IMR-90 (cell line): ENCODE results near the gene HES7.

Source experiments
- BHLHE40 ChIP-seq: fragments of 150-350 bp; IDR thresholded peaks from 2 replicates; pipeline ENCODE4 v1.6.1; 2016; ENCODE audit warnings: mild to moderate bottlenecking, low read depth, low read length
- CEBPB ChIP-seq: IDR thresholded peaks from 2 replicates; pipeline ENCODE4 v1.6.1; 2012; ENCODE audit warnings: low read depth, low read length, improper control_type of control experiment
- CHD1 ChIP-seq: IDR thresholded peaks from 2 replicates; pipeline ENCODE4 v1.6.1; 2012; ENCODE audit warnings: low read depth, low read length, improper control_type of control experiment
- CTCF ChIP-seq: conservative IDR thresholded peaks from 2 replicates; pipeline ENCODE4 v1.5.1; 2012; ENCODE audit warnings: mild to moderate bottlenecking, low read depth, low read length, improper control_type of control experiment
- FOS ChIP-seq: fragments of 150-350 bp; IDR thresholded peaks from 2 replicates; pipeline ENCODE4 v1.6.1; 2016; ENCODE audit warnings: low read depth, low read length
- MAFK ChIP-seq: IDR thresholded peaks from 2 replicates; pipeline ENCODE4 v1.6.1; 2012; ENCODE audit warnings: low read depth, low read length, improper control_type of control experiment
- MAZ ChIP-seq: IDR thresholded peaks from 2 replicates; pipeline ENCODE4 v1.6.1; 2012; ENCODE audit warnings: low read depth, mild to moderate bottlenecking, low read length, improper control_type of control experiment, moderate library complexity, borderline replicate concordance
- MXI1 ChIP-seq: IDR thresholded peaks from 2 replicates; pipeline ENCODE4 v1.6.1; 2012; ENCODE audit warnings: low read depth, mild to moderate bottlenecking, low read length, moderate library complexity, borderline replicate concordance
- POLR2A ChIP-seq: IDR thresholded peaks from 2 replicates; pipeline ENCODE4 v1.6.1; 2012; ENCODE audit warnings: mild to moderate bottlenecking, low read depth, low read length
- RAD21 ChIP-seq: IDR thresholded peaks from 2 replicates; pipeline ENCODE4 v1.6.1; 2012; ENCODE audit warnings: low read length, improper control_type of control experiment
- RFX5 ChIP-seq: IDR thresholded peaks from 2 replicates; pipeline ENCODE4 v1.8.0; 2012; ENCODE audit warnings: low read depth, mild to moderate bottlenecking, low read length, moderate library complexity
- SMC3 ChIP-seq: fragments of 150-350 bp; IDR thresholded peaks from 2 replicates; pipeline ENCODE4 v1.6.1; 2016; ENCODE audit warnings: low read depth, mild to moderate bottlenecking, antibody characterized with exemption, low read length, moderate library complexity
- USF2 ChIP-seq: fragments of 150-350 bp; IDR thresholded peaks from 2 replicates; pipeline ENCODE4 v1.6.1; 2017; ENCODE audit warnings: mild to moderate bottlenecking, antibody characterized with exemption, low read length, low read depth

- TF ChIP-seq RAD21 (no peak), BHLHE40 (peak; percentile 47), CTCF (no peak), SMC3 (no peak), POLR2A (no peak), CEBPB (no peak), MXI1 (no peak), MAFK (no peak), USF2 (no peak), CHD1 (no peak), FOS (no peak), MAZ (no peak), RFX5 (no peak)
Observed at GRCh38 chr17:8131844-8132441, 8.0 kb upstream of the HES7 start.
